ENCODE results near the gene NFE2L1.
"Not testable (repeated sequence)": the region's sequence is repeated elsewhere in the genome, so short reads cannot be mapped to it uniquely, and the experiment has no call there.

The NFE2L1 gene

DNA sequence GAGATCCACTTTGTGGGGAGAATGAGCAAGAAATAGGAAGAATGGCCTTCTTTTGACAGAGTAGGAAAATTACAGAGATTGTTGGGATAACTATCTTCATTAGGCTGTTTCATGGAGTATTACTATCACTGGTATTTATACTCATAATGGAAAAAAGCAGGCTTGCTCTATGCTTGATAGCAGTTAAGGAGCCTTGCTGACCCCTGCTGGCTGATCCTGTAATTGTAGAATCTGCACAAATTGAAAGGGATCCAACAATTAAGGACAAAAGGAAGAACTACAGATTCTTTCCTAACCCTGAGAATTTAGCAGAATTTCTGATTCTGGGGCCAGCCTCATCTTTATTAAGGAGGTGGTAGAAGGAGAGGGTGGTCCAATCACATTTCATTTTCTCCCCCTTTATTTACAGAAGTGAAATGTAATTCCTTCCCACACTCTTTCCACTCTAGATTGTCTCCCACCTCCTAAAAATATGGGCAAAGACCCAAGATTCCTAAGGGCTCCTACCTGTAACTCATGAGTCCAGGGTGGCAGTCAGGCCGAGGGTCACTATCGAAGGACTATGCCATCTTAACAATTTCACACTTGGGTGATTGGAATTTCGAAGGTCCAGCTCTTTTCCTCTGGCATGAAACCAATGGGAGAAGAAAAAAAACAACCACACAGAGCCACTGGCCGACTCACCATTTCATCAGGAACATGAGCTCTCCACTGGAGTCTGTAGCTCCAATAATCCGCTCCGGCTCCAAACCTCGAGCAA is 26.3 kb downstream of the NFE2L1 start:
- FAIRE-seq (peak; percentile 38), DNase-seq (ENCODE audit: insufficient read length, low spot score) (no peak)
- TF ChIP-seq POLR2A (IDR thresholded peaks at IDR 0.05; ENCODE audit: low read depth, low read length) (no peak), POU2F2 (IDR thresholded peaks at IDR 0.05; ENCODE audit: low read depth, low read length) (no peak), POLR2AphosphoS5 (IDR thresholded peaks at IDR 0.05; ENCODE audit: low read depth, low read length) (no peak), PAX5 (IDR thresholded peaks at IDR 0.05; ENCODE audit: insufficient read depth, low read length, severe bottlenecking) (no peak)

DNA sequence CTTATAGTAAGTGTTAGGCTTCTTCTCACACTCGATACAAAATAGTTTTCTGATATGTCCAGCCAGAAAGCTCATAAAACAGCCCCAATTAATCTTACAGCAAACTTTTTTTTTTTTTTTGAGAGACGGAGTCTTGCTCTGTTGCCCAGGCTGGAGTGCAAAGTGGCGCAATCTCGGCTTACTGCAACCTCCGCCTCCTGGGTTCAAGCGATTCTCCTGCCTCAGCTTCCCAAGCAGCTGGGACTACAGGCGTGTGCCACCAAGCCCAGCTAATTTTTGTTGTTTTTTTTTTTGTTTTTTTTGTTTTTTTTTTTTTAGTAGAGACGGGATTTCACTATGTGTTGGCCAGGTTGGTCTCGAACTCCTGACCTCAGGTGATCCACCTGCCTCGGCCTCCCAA is 29.0 kb downstream of the NFE2L1 start:
- not testable (repeated sequence) for FAIRE-seq; DNase-seq (ENCODE audit: insufficient read length, low spot score)

DNA sequence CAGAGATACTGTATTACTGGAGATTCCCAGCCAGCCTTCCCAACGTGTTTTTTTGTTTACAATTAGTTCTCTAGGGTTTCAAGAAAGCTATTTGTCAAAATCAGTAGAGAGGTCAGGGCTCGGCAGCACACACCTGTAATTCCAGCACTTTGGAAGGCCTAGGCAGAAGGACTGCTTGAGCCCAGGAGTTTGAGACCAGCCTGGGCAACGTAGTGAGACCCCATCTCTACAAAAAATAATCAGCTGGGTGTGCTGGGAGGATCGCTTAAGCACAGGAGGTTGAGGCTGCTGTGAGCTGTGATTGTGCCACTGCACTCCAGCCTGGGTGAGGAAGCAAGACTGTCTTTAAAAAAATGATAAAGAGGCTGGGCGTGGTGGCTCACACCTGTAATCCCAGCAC is 33.7 kb downstream of the NFE2L1 start:
- no peak for TF ChIP-seq PAX5 (IDR thresholded peaks at IDR 0.05; ENCODE audit: insufficient read depth, low read length, severe bottlenecking)
- no peak for TF ChIP-seq POU2F2 (IDR thresholded peaks at IDR 0.05; ENCODE audit: low read depth, low read length)
- TF ChIP-seq POLR2A (IDR thresholded peaks at IDR 0.05; ENCODE audit: low read depth, low read length), result no peak
- TF ChIP-seq TAF1 (IDR thresholded peaks at IDR 0.05; ENCODE audit: low read depth, low read length), result no peak
- TF ChIP-seq POLR2AphosphoS5 (IDR thresholded peaks at IDR 0.05; ENCODE audit: low read depth, low read length), result no peak
- TF ChIP-seq SPI1 (IDR thresholded peaks at IDR 0.05; ENCODE audit: low read depth, low read length), result no peak
- FAIRE-seq (no peak), DNase-seq (ENCODE audit: insufficient read length, low spot score) (no peak)

DNA sequence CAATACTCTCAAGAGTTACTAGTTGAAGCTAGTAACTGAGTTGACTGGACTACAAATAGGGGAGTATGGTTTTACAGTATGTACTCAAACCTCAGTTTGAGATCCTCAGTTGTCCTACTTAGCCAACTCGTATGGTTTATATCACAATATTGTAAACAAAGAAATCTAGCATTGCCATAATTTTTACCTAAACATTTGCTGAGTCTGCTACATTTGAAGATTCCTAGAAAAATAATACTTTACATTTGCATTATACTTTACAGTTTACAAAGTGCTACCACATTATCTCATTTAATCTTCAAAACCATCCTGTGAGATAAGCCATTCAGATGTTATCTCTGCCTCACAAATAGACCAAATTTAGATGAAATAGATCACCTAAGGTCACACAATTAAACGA is 36.8 kb downstream of the NFE2L1 start:
- DNase-seq (ENCODE audit: insufficient read length, low spot score) (no peak), FAIRE-seq (no peak)
- TF ChIP-seq POU2F2 (IDR thresholded peaks at IDR 0.05; ENCODE audit: low read depth, low read length), result no peak
- no peak for TF ChIP-seq PAX5 (IDR thresholded peaks at IDR 0.05; ENCODE audit: insufficient read depth, low read length, severe bottlenecking)
- no peak for TF ChIP-seq TAF1 (IDR thresholded peaks at IDR 0.05; ENCODE audit: low read depth, low read length)
- TF ChIP-seq SPI1 (IDR thresholded peaks at IDR 0.05; ENCODE audit: low read depth, low read length), result no peak
- TF ChIP-seq POLR2AphosphoS5 (IDR thresholded peaks at IDR 0.05; ENCODE audit: low read depth, low read length), result no peak

DNA sequence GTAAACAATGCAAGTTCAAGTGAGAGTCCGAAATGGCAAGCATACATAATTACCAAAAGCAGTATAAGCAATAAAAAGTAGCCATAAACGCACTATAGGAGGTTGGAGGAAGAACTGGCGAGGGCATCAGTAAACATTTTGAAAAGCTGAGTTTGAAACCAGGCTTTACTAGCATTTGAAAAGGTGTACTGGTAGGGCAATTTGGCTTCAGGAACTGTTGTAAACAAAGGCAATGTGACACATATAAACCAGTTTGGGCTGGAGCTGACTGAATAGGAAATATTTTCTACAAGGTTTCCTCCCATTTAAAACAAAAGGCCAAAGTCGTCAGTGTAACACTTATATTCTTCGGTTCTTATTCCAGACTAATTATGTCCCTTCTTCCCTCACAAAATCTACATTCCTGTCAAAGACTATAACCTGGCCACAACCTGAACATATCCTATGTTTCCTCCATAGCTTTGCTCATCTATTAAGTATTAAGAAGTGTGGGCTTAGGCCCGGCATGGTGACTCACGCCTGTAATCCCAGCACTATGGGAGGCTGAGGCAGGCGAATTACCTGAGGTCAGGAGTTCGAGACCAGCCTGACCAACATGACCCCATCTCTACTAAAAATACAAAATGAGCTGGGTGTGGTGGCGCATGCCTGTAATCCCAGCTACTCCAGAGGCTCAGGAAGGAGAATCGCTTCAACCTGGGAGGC is 45.3 kb downstream of the NFE2L1 start:
- FAIRE-seq (no peak), DNase-seq (ENCODE audit: insufficient read length, low spot score) (no peak)
- TF ChIP-seq SPI1 (IDR thresholded peaks at IDR 0.05; ENCODE audit: low read depth, low read length) (no peak), TAF1 (IDR thresholded peaks at IDR 0.05; ENCODE audit: low read depth, low read length) (no peak), PAX5 (IDR thresholded peaks at IDR 0.05; ENCODE audit: insufficient read depth, low read length, severe bottlenecking) (no peak)

DNA sequence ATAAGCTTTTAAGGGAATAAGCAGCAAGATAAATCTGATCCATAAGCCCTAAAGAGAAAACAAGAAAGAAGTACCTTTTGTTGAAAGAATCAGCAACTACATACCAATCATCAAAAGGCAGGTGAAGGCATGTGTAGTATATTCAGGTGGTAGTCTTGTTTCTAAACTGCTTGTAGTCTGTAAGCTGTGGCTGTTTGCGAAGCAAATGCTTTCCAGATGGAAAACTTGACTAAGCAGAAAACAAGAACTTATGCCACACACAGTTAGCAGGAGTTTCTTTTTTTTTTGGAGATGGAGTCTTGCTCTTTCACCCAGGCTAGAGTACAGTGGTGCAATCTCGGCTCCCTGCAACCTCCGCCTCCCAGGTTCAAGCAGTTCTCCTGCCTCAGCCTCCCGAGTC is 47.5 kb downstream of the NFE2L1 start:
- TF ChIP-seq POU2F2 (IDR thresholded peaks at IDR 0.05; ENCODE audit: low read depth, low read length) (no peak), POLR2AphosphoS5 (IDR thresholded peaks at IDR 0.05; ENCODE audit: low read depth, low read length) (no peak), PAX5 (IDR thresholded peaks at IDR 0.05; ENCODE audit: insufficient read depth, low read length, severe bottlenecking) (no peak), POLR2A (IDR thresholded peaks at IDR 0.05; ENCODE audit: low read depth, low read length) (no peak), TAF1 (IDR thresholded peaks at IDR 0.05; ENCODE audit: low read depth, low read length) (no peak), SPI1 (IDR thresholded peaks at IDR 0.05; ENCODE audit: low read depth, low read length) (no peak)
- FAIRE-seq (no peak), DNase-seq (ENCODE audit: insufficient read length, low spot score) (no peak)

DNA sequence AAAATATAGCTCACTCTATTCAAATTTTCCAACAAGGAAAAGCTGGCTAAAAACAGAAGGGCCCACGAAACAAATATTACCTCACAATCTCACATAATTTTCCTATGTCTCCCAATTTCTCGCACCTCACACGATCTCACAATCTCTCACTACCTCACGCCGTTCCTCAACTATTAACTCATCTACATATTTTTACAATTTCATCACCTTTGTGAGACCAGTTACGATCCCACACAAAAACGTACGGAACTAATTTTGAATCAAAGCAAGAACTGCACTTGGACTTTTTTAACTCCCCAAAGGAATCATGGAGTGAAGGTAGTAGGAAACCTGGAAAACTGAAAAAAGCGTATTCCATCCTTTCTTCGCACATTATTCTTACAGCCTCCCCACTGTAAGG is 52.0 kb downstream of the NFE2L1 start:
- FAIRE-seq (no peak), DNase-seq (ENCODE audit: insufficient read length, low spot score) (no peak)
- TF ChIP-seq PAX5 (IDR thresholded peaks at IDR 0.05; ENCODE audit: insufficient read depth, low read length, severe bottlenecking) (no peak), POLR2A (IDR thresholded peaks at IDR 0.05; ENCODE audit: low read depth, low read length) (no peak), TAF1 (IDR thresholded peaks at IDR 0.05; ENCODE audit: low read depth, low read length) (no peak), POLR2AphosphoS5 (IDR thresholded peaks at IDR 0.05; ENCODE audit: low read depth, low read length) (no peak), SPI1 (IDR thresholded peaks at IDR 0.05; ENCODE audit: low read depth, low read length) (no peak), POU2F2 (IDR thresholded peaks at IDR 0.05; ENCODE audit: low read depth, low read length) (no peak)

DNA sequence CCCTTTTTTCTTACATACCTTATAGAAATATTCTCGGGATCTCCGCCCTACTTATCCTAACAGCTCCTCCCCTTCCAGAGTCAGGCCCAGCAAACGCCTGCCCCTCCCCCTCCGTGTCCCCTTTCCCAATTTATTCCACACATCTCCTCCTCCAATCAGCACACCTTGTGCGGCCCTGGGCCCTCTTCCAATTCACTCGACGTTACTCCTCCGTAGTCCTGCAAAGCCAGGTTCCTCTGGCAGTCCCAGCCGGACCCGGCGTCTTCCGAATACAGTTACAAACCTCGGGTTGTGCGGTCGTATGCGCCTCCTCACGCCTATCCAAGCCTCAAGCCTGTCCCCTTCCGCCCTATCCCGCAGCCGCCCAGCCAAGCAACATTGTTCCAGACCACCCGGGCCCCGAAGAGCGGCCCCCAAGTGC is 52.4 kb downstream of the NFE2L1 start:
- FAIRE-seq (no peak), DNase-seq (ENCODE audit: insufficient read length, low spot score) (no peak)
- TF ChIP-seq POLR2A (IDR thresholded peaks at IDR 0.05; ENCODE audit: low read depth, low read length) (no peak), PAX5 (IDR thresholded peaks at IDR 0.05; ENCODE audit: insufficient read depth, low read length, severe bottlenecking) (no peak), SPI1 (IDR thresholded peaks at IDR 0.05; ENCODE audit: low read depth, low read length) (no peak), POU2F2 (IDR thresholded peaks at IDR 0.05; ENCODE audit: low read depth, low read length) (no peak), POLR2AphosphoS5 (IDR thresholded peaks at IDR 0.05; ENCODE audit: low read depth, low read length) (no peak), TAF1 (IDR thresholded peaks at IDR 0.05; ENCODE audit: low read depth, low read length) (no peak)

DNA sequence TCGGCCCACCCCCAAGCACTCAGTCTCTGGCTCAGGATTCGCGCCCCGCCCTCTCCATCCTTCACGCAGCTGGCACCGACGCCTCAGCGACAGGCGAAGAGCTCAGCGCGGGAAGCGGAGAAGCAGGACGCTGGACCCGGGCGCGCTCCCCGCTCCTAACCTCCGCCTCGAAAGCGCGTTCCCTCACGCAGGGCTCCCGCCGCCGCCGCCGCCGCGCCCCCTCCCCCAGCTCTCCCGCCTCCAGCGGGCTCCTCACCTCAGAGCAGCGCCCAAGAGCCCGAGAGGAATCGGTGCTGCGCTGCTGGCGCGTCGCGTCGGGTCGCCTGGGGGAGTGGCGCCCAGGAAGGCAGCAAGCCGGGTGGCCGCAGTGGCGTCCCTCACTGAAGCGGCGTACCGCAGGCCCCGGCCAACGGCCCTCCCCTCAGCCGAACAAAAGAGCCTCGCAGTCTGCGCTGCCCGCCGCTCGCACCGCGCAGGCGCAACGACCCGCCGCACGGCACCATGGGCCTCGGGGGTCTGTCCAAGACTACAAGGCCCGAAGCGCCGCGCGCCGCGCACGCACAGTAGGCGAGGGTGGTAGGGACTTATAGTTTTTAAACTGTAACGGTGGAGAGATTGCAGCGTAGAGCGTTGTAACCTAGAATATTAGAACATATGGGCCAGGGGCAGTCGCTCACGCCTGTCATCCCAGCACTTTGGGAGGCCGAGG is 53.0 kb downstream of the NFE2L1 start, which contains the start of gene CBX1:
Gene CBX1, minus strand, starts transcription at position 467 of the 709 bp plus-strand sequence. CDS start 24,474 bp downstream, outside the sequence.
- DNase-seq (ENCODE audit: insufficient read length, low spot score), result peak; percentile 85
- FAIRE-seq, result peak; percentile 87
- TF ChIP-seq POLR2AphosphoS5 (IDR thresholded peaks at IDR 0.05; ENCODE audit: low read depth, low read length), result no peak
- no peak for TF ChIP-seq POU2F2 (IDR thresholded peaks at IDR 0.05; ENCODE audit: low read depth, low read length)
- no peak for TF ChIP-seq TAF1 (IDR thresholded peaks at IDR 0.05; ENCODE audit: low read depth, low read length)
- no peak for TF ChIP-seq SPI1 (IDR thresholded peaks at IDR 0.05; ENCODE audit: low read depth, low read length)
- no peak for TF ChIP-seq PAX5 (IDR thresholded peaks at IDR 0.05; ENCODE audit: insufficient read depth, low read length, severe bottlenecking)
- no peak for TF ChIP-seq POLR2A (IDR thresholded peaks at IDR 0.05; ENCODE audit: low read depth, low read length)
